ENCODE data around the gene FAM237A. TPM values are rescaled to one million over a fixed set of nuclear protein-coding genes. Genes with fewer than 3 reads are reported as not detected.

FAM237A gene
- polyA plus RNA-seq, 2 donors = not detected

DNA sequence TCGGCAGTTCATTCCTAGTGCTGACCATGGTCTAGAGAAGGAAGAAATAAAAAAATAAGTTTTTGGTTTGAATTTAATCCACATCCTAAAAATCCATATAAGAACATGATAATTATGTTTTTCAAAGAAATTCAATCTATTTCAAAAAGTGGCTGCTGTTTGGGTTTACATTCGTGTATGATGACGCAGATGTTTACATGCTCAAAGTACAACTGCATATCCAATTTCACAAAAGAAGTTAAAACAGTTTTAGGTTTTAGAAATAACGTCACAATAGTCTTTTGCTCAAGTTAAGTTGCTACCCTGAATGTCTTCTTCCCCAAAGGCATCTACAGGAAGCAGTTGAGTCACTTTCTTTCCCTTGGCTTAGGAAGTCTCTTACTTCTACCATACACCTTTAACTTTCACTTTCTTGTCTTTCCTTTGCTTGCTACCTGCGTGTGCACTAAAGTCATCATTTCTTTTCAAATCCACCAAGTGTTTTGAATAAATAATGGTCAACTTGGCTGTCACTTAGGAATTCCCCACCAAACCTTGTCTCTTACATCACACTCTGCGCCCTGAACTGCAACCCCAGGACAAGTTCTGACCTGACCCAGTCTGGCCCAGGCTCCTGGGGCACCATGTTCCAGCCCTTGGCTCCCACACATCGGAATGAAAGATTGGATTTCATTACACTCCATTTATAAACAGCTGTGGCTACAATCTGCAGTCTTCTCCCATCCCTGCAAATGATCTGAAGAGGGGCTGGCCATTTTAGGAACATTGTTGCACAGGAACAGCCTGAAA lies 28.4 kb downstream of the FAM237A start:
- no peaks in the 10 kb centered on the region for H3K9me3 ChIP-seq (ENCODE audit: control insufficient read depth in 2 of 2, insufficient read depth in 1 of 2, low read depth in 1 of 2, low read length in 1 of 2)
- H3K36me3 ChIP-seq (ENCODE audit: control insufficient read depth in 2 of 2, insufficient read depth in 2 of 2, low read length in 1 of 2) = no peaks in the 10 kb centered on the region
- H3K4me3 ChIP-seq (ENCODE audit: low read depth in 1 of 2, low read length in 2 of 2) = no peak overlapping the region
- H3K4me1 ChIP-seq (ENCODE audit: control insufficient read depth in 2 of 2, insufficient read depth in 2 of 2, low read length in 1 of 2) = no peaks in the 10 kb centered on the region
- 63 to 69% methylated on average over 7 of the region's 7 CpGs for WGBS, 2 donors
- H3K27ac ChIP-seq (ENCODE audit: low read depth in 2 of 2, low read length in 1 of 2) = no peak overlapping the region
- H3K27me3 ChIP-seq (ENCODE audit: control insufficient read depth in 1 of 2, insufficient read depth in 2 of 2, low read length in 2 of 2) = no peaks in the 10 kb centered on the region

DNA sequence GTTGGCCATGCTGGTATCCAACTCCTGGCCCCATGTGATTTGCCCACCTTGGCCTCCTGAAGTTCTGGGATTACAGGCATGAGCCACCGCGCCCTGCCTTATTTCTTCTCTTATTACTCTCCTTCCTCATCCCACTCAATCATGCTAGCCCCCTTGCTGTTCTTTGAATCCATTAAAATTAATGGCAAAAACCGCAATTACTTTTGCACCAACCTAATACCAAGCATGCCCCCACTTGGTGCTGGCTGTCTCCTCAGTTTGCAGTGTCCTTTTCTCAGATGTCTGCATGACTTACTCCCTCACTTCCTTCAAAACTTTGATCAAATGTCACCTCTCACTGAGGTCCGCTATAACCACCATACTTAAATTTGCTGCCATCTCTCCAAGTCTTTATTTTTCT lies 41.3 kb downstream of the FAM237A start:
- H3K9me3 ChIP-seq (ENCODE audit: control insufficient read depth in 2 of 2, insufficient read depth in 1 of 2, low read depth in 1 of 2, low read length in 1 of 2) = no peaks in the 10 kb centered on the region
- no peaks in the 10 kb centered on the region for H3K27me3 ChIP-seq (ENCODE audit: control insufficient read depth in 1 of 2, insufficient read depth in 2 of 2, low read length in 2 of 2)
- no peaks in the 10 kb centered on the region for H3K4me1 ChIP-seq (ENCODE audit: control insufficient read depth in 2 of 2, insufficient read depth in 2 of 2, low read length in 1 of 2)
- no peaks in the 10 kb centered on the region for H3K36me3 ChIP-seq (ENCODE audit: control insufficient read depth in 2 of 2, insufficient read depth in 2 of 2, low read length in 1 of 2)
- no peak overlapping the region for H3K4me3 ChIP-seq (ENCODE audit: low read depth in 1 of 2, low read length in 2 of 2)
- H3K27ac ChIP-seq (ENCODE audit: low read depth in 2 of 2, low read length in 1 of 2) = no peak overlapping the region
- 87 to 89% methylated on average over 4 of the region's 4 CpGs for WGBS, 2 donors

DNA sequence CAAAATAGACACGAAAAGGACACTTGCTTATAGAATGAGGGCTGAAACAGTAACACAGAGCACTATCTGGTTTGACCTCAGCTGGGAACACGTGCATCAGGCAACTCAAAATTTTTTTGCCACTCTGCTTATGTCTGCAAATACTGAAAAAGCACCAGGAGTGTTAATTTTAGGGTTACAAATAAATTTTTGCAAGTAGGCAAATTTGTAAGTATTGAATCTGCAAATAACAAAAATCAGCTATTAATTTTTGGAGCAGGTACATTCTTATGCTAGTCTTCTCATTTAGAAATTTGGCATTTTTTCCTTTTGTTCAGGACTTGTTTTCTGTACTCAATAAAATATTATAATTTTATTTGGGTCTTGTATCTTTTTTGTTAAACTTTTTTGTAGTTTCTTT lies 46.2 kb downstream of the FAM237A start:
- no peaks in the 10 kb centered on the region for H3K4me1 ChIP-seq (ENCODE audit: control insufficient read depth in 2 of 2, insufficient read depth in 2 of 2, low read length in 1 of 2)
- 64 to 67% methylated on average over 2 of the region's 2 CpGs for WGBS, 2 donors
- H3K27ac ChIP-seq (ENCODE audit: low read depth in 2 of 2, low read length in 1 of 2) = no peak overlapping the region
- no peaks in the 10 kb centered on the region for H3K36me3 ChIP-seq (ENCODE audit: control insufficient read depth in 2 of 2, insufficient read depth in 2 of 2, low read length in 1 of 2)
- H3K9me3 ChIP-seq (ENCODE audit: control insufficient read depth in 2 of 2, insufficient read depth in 1 of 2, low read depth in 1 of 2, low read length in 1 of 2) = no peaks in the 10 kb centered on the region
- H3K27me3 ChIP-seq (ENCODE audit: control insufficient read depth in 1 of 2, insufficient read depth in 2 of 2, low read length in 2 of 2) = no peaks in the 10 kb centered on the region
- no peak overlapping the region for H3K4me3 ChIP-seq (ENCODE audit: low read depth in 1 of 2, low read length in 2 of 2)

DNA sequence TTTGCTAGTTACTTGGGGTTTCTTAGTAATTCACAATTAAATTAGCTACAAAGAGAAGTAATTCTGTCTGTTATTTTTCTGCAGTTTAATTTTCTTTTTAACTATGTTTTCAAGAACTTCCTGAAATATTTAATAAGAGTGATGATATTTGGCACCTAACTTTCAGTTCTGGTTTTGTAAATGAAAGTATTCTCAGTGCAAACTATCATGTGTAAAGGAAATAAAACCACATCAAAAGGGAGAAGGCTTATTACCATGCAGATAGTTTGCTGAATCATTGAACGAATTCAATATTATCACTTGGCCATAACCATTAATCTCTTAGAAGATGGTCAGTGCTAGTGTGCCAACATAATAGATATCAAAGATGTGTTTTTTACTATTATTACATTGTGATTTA lies 46.7 kb downstream of the FAM237A start:
- Histone ChIP-seq H3K36me3 (ENCODE audit: control insufficient read depth in 2 of 2, insufficient read depth in 2 of 2, low read length in 1 of 2) (no peaks in the 10 kb centered on the region), H3K4me1 (ENCODE audit: control insufficient read depth in 2 of 2, insufficient read depth in 2 of 2, low read length in 1 of 2) (no peaks in the 10 kb centered on the region)
- 30 to 43% methylated on average over 1 of the region's 1 CpG for WGBS, 2 donors

DNA sequence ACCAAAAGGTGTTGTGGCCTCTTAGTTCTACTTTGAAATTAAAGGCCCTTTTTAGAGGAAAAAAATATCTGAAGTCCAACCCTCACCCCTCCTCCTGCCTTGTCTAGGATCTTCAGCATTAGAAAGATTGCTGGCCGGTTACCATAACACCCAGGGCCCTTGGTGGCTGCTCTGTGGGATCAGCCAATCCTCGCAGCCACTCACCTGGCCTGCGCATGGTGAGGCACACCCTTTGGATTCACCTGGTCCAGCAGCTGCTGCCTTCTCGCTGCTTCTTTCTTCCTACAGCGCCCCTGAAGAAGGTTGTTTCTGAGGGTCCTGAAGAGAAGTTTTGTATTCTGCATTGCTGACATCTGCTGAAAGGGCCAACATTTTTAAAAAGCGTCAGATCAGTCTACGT lies 50.7 kb downstream of the FAM237A start:
- Histone ChIP-seq H3K27ac (ENCODE audit: low read depth in 2 of 2, low read length in 1 of 2) (no peak overlapping the region), H3K27me3 (ENCODE audit: control insufficient read depth in 1 of 2, insufficient read depth in 2 of 2, low read length in 2 of 2) (no peaks in the 10 kb centered on the region), H3K4me1 (ENCODE audit: control insufficient read depth in 2 of 2, insufficient read depth in 2 of 2, low read length in 1 of 2) (no peaks in the 10 kb centered on the region), H3K9me3 (ENCODE audit: control insufficient read depth in 2 of 2, insufficient read depth in 1 of 2, low read depth in 1 of 2, low read length in 1 of 2) (no peaks in the 10 kb centered on the region), H3K4me3 (ENCODE audit: low read depth in 1 of 2, low read length in 2 of 2) (no peak overlapping the region), H3K36me3 (ENCODE audit: control insufficient read depth in 2 of 2, insufficient read depth in 2 of 2, low read length in 1 of 2) (no peaks in the 10 kb centered on the region)
- WGBS, 2 donors = 72 to 75% methylated on average over 7 of the region's 7 CpGs

More for the DNA sequence above, 46.7 kb downstream of the FAM237A start:
- H3K27ac ChIP-seq (ENCODE audit: low read depth in 2 of 2, low read length in 1 of 2) = no peak overlapping the region
- no peaks in the 10 kb centered on the region for H3K9me3 ChIP-seq (ENCODE audit: control insufficient read depth in 2 of 2, insufficient read depth in 1 of 2, low read depth in 1 of 2, low read length in 1 of 2)
- no peaks in the 10 kb centered on the region for H3K27me3 ChIP-seq (ENCODE audit: control insufficient read depth in 1 of 2, insufficient read depth in 2 of 2, low read length in 2 of 2)
- H3K4me3 ChIP-seq (ENCODE audit: low read depth in 1 of 2, low read length in 2 of 2) = no peak overlapping the region

DNA sequence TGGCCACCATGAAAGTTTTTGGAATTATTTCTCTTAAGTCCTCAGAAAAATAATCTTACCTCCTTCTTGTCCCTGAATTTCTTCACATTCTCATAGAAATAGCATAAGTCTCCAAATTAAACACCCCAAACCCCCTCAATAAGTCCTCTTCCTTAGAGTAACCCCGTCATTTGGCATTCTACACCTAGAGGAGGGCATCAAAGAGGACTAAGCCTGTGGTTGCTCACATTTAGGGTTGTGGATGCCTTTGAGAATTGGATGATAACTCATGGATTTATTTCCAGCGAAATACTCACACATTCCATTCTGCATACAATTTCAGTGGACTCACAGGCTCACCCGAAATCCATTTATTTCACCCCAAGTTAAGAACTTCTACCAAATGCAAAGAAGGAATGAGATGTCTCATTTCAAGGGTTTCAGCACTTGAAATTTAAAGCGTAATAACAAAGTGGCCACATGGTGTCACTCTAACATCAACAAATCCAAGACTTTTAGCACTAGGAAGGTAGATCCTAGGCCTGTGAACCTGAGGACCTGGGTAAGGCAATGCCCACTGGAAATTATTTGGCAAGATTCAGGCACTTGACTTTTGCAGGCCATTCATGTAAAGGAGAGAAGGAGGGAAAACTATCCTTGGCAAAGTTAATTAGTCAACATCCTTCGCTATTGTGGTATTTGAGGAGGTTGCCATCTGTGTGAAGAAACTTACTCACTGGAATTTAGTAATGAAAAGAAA lies 51.3 kb downstream of the FAM237A start:
- 32 to 34% methylated on average over 5 of the region's 5 CpGs for WGBS, 2 donors

DNA sequence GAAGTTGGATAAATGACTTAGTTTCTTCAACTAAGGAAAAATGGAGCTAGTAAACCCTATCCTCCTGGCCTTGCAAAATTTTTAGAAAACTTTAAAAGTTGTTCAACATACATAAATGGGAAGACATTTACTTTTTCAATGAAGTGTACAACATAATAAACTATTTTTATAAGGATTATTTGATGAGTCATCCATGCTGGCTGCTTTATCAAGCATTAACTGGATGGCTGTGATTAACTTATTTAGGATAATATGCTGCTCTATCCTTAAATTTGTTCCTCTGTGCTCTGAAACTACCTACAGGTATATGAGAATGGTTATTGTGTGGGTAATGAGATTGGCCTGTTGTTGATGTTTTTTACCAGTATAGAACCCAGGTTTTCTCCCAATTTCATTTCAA lies 54.6 kb downstream of the FAM237A start:
- Histone ChIP-seq H3K4me1 (ENCODE audit: control insufficient read depth in 2 of 2, insufficient read depth in 2 of 2, low read length in 1 of 2) (no peaks in the 10 kb centered on the region), H3K4me3 (ENCODE audit: low read depth in 1 of 2, low read length in 2 of 2) (no peak overlapping the region), H3K27me3 (ENCODE audit: control insufficient read depth in 1 of 2, insufficient read depth in 2 of 2, low read length in 2 of 2) (peaks cover 0 to 3% of the 10 kb centered on the region in 2 donors), H3K9me3 (ENCODE audit: control insufficient read depth in 2 of 2, insufficient read depth in 1 of 2, low read depth in 1 of 2, low read length in 1 of 2) (no peaks in the 10 kb centered on the region), H3K27ac (ENCODE audit: low read depth in 2 of 2, low read length in 1 of 2) (no peak overlapping the region), H3K36me3 (ENCODE audit: control insufficient read depth in 2 of 2, insufficient read depth in 2 of 2, low read length in 1 of 2) (no peaks in the 10 kb centered on the region)

More for the DNA sequence above, 51.3 kb downstream of the FAM237A start:
- no peaks in the 10 kb centered on the region for H3K36me3 ChIP-seq (ENCODE audit: control insufficient read depth in 2 of 2, insufficient read depth in 2 of 2, low read length in 1 of 2)
- no peaks in the 10 kb centered on the region for H3K9me3 ChIP-seq (ENCODE audit: control insufficient read depth in 2 of 2, insufficient read depth in 1 of 2, low read depth in 1 of 2, low read length in 1 of 2)
- H3K4me1 ChIP-seq (ENCODE audit: control insufficient read depth in 2 of 2, insufficient read depth in 2 of 2, low read length in 1 of 2) = no peaks in the 10 kb centered on the region
- H3K27me3 ChIP-seq (ENCODE audit: control insufficient read depth in 1 of 2, insufficient read depth in 2 of 2, low read length in 2 of 2) = no peaks in the 10 kb centered on the region
- no peak overlapping the region for H3K27ac ChIP-seq (ENCODE audit: low read depth in 2 of 2, low read length in 1 of 2)
- H3K4me3 ChIP-seq (ENCODE audit: low read depth in 1 of 2, low read length in 2 of 2) = no peak overlapping the region

DNA sequence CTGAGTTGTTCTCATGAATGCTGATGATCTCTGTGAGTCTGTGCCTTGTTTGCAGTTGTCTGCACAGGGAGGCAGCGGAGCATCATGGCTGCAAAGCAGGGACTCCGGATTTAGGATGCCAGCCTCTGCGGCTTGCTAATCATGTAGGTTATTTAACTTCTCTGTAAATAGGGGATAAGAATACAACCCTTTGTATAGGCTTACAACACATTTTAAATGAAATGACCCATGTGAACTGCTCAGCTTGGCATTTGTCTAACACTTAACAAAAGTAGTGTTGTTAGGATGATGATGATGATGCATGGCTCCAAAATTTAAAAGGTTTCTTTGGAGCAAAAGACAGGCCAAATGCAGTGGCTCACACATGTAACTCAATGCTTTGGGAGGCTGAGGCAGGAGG lies 56.5 kb downstream of the FAM237A start:
- Histone ChIP-seq H3K4me3 (ENCODE audit: low read depth in 1 of 2, low read length in 2 of 2) (no peak overlapping the region), H3K9me3 (ENCODE audit: control insufficient read depth in 2 of 2, insufficient read depth in 1 of 2, low read depth in 1 of 2, low read length in 1 of 2) (no peaks in the 10 kb centered on the region), H3K27me3 (ENCODE audit: control insufficient read depth in 1 of 2, insufficient read depth in 2 of 2, low read length in 2 of 2) (peaks cover 0 to 3% of the 10 kb centered on the region in 2 donors), H3K36me3 (ENCODE audit: control insufficient read depth in 2 of 2, insufficient read depth in 2 of 2, low read length in 1 of 2) (no peaks in the 10 kb centered on the region), H3K27ac (ENCODE audit: low read depth in 2 of 2, low read length in 1 of 2) (no peak overlapping the region), H3K4me1 (ENCODE audit: control insufficient read depth in 2 of 2, insufficient read depth in 2 of 2, low read length in 1 of 2) (no peaks in the 10 kb centered on the region)
- 83 to 90% methylated on average over 3 of the region's 3 CpGs for WGBS, 2 donors

Measured in esophagus (tissue), 2 donors.